Hematopoietic multipotent progenitor cell treated with erythropoietin and hydrocortisone succinate and interleukin-3 and kit ligand, for 15 days (in vitro differentiated cells): Measurements from ENCODE around the gene PPARA.

Experiments used
- DNase-seq: peaks from one replicate; pipeline ENCODE4 v3.0.0-alpha.2; 2015; ENCODE audit warnings: low spot score

The PPARA gene

DNA sequence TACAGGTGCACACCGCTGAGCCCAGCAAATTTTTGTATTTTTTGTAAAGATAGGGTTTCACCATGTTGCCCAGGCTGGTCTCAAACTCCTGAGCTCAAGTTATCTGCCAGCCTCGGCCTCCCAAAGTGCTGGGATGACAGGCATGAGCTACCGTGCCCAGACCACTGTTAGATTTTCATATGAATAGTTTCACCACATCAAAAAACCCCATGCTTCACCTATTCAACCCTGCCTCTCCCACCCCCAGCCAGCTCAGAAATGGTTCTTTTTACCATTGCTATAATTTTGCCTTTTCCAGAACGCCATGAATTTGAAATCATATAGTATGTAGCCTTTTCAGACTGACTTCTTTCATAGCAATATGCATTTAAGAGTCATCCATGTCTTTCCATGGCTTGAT, 61.9 kb downstream of the PPARA start:
- DNase-seq: no peak

DNA sequence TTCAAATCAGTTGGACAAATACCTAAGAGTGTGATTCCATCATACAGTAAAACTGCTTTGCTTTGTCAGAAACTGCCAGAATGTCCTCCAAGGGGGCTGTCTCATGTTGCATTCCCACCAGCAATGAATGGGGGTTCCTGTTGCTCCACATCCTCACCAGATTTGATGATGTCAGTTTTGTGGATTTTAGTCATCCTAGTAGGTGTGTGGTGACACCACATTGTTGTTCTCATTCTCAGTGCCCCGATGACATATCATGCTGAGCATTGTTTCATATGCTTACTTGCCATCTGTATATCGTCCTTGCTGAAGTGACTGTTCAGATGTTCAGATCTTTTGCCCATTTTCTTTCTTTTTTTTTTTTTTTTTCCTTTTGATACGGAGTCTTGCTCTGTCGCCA, 62.7 kb downstream of the PPARA start:
- no peak for DNase-seq

DNA sequence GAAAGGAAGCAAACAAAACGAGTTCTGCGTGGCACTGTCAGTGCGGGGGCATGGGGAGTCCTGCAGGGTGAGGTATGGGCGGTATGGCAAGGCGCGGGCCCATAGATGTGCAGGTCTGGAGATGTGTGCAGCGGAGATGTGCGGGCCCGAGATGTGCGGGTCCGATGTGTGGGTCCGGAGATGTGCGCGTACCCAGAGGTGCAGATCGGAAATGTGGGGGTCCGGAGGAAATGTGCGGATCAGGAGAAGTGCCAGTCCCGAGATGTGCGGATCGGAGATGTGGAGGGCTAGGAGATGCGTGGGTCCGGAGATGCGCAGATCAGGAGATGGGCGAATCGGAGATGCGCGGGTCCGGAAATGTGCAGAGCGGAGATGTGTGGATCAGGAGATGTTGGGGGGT, 63.8 kb downstream of the PPARA start:
- DNase-seq: no peak

DNA sequence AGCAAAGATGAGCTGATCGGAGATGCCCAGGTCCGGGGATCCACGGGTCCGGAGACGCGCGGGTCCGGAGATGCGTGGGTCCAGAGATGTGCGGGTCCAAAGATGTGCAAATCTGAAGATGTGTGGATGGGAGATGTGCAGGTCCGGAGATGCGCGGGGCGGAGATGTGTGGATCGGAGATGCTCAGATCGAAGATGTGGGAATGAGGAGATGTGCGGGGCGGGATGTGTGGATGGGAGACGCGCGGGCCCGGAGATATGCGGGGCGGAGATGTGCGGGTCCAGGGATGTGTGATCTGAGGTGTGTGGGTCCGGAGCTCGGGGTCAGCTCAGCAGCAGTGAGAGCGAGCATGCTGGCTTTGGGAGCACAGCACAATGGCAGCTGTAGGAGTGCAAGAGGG, 64.3 kb downstream of the PPARA start:
- DNase-seq: no peak

DNA sequence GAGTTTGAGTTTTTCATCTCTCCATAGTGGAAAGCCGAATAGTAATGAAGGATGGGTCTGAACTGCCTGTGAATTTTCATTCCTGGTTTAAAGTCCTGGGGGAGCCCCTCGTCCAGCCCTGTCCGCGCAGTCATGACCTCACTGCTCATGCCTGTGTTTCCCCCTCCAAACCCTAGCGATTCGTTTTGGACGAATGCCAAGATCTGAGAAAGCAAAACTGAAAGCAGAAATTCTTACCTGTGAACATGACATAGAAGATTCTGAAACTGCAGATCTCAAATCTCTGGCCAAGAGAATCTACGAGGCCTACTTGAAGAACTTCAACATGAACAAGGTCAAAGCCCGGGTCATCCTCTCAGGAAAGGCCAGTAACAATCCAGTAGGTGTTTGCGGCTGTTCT, 69.3 kb downstream of the PPARA start:
- peak; percentile 13 for DNase-seq

DNA sequence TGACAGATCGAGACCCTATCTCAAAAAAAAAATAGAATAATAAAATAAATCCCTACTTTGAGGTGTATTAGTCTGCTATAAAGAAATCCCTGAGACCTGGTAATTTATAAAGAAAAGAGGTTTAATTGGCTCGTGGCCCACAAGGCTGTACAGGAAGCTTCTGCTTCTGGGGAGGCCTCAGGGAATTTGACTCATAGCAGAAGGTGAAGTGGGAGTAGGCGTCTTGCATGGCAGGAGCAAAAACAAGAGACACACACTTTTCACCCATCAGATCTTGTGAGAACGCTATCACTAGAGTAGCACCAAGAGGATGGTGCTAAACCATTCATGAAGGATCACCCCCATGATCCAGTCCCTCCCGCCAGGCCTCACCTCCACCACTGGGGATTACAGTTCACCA, 70.6 kb downstream of the PPARA start:
- DNase-seq: no peak

DNA sequence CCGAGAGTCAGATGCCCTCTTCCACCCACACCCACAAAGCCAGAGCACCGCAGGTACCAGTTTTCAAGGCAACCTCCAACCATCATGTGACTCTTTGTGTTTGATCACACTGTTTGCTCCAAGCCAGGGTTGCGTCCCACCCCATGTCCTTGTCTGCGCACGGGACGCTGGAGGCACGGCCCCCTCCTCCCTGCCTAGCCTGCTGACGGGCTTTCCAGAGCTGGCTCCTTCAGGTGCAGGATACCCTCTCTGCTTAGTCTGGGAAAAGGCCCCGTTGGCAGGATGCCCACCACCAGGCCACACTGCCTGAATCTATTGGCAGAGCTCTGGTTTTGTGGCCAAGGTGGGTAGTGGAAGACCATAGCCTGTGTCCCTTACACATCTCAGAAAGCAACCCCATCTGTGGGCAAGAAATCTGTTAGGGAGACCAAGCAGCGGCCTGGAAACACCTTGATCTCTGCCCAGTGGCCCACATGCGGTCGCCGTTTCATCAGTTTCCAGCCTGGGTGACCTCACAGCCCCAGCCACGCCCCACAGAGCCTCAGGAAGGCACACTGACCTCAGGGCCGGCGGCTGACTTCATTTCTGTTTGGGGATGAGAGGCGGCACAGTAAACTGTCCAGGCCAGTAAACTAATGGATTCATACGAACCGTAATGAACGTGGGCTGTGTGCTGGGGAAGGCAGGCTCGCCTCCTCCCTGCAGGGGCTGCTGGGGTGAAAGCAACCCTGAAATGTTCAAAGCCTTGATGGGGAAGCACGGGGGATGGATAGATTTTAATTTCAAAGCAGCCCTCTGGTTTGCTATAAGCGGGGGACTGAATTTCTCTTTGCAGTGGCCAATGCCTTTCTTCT, 73.9 kb downstream of the PPARA start:
- DNase-seq: no peak

DNA sequence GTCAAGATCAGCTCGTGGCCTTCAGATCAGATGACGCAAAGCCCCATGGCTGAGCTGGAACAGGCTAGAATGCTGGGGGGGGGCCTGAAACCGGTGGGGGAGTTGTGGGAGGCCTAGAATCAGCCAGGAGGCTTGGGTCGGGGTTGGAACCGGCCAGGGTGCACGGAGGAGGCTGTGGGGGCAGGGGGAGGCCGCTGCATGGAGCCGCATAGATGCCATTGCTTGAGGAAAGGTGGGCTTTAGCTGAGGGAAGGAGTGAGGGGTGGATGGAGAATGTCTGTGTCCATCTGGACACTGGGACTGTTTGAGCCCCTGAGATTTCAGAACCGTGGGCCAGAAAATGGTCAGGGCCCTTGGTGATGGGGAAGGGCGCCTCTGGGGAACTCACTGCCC, 74.6 kb downstream of the PPARA start:
- no peak for DNase-seq

DNA sequence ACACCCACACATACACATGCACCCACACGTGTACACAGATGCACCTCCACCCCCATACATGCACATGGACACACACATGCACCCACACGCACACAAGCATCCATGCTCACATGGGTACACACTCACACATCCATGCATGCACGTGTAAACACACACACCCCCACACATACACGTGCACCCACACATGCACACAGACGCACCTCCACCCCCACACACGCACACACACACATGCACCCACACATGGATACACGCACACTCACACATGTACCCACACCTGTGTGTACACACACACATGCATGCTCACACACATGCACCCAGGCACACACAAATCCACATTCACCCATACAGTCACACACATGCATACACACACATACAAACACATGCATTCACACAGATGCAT, 75.3 kb downstream of the PPARA start:
- no peak for DNase-seq

DNA sequence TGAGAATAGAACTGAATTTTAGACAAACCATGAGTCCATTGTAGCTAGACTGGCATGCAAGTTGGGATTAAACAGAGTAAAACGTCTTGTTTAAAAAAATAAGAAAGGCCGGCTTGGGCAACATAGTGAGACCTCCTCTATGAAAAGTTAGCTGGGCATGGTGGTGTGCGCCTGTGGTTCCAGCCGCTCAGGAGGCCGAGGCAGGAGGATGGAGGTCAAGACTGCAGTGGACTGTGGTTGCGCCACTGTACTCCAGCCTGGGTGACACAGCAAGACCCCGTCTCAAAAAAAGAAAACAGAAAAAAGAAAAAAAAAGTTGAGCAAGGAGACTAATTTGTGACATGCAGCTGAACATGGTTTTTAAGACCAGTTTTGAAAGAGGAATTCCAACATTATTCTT, 76.3 kb downstream of the PPARA start:
- DNase-seq: no peak

DNA sequence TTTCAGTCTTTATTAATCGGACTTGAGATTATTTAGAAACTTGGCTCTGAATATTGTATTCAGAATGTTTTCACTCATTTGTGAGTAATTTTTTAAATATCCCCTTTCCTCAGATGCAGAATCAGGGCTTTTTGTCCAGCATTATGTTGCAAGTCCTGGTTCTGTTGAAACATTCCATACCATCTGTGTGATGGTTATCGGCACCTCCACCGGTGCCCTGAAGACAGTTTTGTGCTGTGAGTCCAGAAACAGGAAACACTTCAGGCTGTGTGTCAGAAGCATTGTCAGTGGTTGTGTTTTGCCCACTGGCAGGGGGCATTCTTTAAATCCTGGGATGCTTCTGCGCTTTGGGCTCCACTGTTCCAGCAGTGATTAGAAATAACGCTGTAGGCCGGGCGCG, 79.4 kb downstream of the PPARA start:
- no peak for DNase-seq

DNA sequence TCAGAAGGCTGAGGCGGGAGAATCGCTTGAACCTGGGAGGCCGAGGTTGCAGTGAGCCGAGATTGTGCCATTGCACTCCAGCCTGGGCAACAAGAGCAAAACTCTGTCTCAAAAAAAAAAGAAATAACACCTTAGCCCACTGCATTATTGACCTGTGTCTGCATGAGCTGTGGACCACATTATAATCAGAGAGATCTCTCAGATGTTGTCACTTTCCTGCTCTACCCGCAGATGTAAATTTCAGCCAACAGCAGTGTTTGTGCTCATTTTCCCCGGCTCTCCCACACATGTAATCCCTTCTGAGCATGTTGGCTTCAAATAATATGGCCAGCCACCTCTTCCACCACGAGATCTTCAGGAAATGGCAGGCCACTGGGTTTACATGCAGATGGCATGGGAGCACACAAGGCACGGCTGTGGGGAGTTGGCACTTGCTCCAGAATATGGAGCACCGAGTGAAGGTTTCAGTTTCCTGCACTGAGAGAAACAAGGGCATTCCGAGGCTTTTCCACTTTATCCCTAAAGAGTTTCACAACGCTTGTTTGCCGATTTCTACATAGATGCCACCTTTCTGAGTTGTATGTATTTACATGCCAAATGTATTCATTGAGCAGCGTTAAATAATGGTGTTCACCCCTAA, 80.1 kb downstream of the PPARA start:
- DNase-seq: no peak

DNA sequence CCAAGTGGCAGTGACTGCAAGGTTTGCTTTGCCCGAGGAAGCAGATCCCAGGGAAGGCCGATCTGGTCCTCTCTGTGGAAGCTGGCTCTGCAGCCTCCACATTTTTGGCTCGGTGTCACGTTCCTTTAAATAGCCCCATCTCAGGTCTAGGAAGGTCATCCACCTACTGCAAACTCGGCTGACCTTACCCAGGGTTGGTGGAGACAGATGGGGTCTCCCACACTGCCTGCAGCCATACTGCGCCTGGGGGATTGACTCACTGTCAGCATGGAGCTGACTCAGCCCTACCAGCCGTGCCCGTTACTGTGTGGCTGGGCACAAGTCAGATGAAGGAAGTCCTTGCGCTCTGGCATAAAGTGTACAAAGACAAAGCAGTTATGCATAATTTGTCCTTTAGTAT, 82.9 kb downstream of the PPARA start:
- DNase-seq: peak; percentile 53

DNA sequence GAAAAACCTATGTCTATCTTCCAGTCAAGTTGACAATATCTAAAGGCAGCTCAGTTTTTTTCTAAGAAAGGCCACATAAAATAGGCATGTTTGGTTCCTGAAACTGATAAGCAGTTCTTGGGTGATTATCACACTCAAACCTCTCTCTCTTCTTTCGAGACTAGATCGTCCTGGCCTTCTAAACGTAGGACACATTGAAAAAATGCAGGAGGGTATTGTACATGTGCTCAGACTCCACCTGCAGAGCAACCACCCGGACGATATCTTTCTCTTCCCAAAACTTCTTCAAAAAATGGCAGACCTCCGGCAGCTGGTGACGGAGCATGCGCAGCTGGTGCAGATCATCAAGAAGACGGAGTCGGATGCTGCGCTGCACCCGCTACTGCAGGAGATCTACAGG, 84.6 kb downstream of the PPARA start:
- peak; percentile 67 for DNase-seq

DNA sequence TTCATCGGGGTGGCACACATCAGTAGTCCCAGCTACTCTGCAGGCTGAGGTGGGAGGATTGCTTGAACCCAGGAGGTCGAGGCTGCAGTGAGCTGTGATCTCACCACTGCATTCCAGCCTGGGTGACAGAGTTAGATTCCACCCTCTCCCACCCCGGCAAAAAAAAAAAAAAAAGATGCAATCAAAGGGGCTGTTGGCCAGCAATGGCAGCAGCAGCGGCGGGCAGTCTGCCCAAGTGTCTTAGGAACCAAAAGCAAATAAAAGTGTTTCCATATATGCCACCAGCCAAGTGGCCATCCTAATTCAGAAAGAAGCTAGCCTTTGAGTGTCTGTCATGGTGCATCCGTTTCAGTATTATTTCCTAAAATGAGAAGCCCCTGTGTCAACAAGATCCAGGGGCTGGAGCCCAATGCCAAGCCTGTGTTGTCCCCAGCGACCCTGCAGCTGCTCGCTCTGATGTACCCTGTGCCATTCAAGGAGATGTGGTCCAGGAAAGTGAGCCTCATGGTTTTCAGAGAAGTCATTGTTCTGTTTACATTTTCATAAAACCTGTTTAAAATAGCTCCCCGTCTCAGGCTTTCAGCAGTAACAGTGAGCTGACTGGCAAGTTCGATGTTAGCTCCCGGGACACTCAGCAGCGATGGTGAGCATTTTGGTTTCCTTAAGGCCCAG, 87.3 kb downstream of the PPARA start:
- DNase-seq: no peak

DNA sequence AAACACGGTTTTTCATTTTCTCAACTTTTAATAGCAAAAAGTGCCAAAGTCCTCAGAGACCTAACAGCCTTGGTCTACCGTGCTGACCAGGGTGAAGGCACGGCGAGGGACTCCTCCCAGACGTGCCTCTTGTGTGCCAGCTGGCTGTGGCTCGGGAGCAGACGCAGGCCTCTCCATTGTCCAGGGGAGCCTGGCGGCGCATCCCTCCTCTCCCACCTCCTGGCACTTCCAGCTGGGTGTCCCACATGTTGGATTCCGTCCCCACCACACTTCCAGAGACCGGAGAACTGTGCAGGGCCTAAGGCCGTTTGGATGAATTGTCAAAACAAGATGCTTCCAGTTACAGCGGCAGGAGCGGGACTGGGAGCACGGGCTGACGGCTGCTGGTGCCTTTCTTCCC, 88.2 kb downstream of the PPARA start:
- DNase-seq: no peak

DNA sequence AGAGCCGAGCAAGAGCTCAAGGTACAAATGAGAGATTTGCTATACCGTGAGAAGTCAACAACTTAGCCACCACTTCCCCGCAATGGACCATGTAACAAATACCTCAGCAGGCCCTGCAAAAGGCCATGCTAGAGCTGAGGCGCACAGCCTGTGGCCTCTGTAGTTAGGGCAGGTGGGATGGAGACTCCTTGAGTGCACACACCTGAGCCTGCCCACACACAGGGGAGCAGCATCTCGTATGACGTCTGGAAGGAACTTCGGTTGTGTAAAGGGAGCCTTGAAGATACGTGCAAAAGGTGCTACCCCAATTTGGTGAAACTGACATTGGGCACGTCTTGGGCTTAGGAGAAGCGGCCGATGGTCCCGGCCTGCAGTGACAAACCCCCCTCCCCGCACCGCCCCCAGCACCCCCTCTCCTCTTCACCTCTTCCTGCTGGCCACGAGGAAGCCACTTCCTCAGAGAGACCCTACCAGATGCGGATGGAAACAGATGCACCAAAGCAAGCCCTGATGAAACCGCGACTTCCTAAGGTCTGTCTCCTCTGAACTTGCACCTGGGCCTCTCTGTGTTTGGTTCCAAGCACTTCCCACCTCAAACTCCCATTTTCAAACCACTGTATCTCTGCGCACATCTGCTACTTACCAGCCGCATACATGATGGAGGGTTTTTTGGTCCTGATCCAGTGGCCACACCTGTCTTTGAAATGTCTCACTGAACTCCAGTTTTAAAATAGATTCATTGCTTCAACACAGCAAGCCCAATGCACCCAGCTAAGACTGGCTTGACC, 89.1 kb downstream of the PPARA start:
- DNase-seq: peak; percentile 80

DNA sequence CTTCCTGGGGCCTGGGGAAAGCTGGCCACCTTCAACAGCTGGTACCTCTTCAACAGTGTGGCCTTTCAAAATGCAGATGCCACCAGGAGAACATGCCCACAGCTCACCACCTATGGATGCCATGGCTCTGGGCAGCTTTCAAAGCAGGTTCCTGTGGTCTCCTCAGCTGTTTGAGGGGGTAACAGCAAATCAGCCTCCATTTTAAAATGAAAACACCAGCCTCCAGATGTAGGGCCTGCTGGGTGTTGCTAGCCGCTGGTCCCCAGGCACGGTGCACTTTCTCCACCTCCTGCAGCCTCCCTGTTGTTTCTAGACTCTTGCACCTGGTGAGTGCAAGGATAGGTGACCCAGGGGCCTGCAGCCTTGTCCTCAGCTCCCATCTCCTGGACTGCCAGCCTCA, 89.7 kb downstream of the PPARA start:
- no peak for DNase-seq

DNA sequence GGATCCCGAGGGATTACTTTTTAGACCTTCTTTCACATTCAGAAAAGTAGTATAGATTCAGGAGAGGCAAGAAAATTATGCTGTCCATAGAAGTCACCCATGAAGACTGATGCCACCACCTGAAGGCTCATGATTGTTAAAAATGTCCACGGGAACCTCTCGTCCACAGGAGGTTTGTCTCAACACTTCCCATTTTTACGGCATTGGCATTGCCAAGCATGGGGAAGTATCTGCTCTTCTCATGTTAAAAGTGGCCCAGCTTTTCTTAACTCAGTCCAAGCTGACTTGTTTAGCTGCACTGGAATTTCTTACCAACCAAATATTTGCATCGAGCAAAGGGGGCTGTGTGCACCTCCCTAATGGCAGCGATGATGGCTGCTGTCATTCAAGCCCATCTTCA, 90.2 kb downstream of the PPARA start:
- peak; percentile 31 for DNase-seq

DNA sequence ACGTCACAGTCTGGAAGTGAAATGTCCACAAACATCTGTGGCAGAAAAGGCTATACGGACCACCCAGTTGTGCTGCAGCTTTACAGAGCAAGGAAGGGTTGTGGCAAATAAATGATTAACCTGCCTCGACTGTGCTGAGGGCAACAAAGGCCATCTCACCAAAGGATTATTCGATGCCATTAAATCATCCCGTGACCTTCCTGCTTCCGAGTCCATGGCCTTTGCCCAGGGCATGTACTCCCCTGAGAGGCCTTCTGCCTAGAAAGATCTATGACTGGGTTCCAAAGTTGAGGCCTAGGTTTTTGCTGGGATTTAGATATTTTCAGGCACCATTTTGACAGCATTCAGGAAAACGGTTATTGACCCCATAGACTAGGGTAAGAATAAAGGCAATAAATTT, 90.6 kb downstream of the PPARA start:
- no peak for DNase-seq

DNA sequence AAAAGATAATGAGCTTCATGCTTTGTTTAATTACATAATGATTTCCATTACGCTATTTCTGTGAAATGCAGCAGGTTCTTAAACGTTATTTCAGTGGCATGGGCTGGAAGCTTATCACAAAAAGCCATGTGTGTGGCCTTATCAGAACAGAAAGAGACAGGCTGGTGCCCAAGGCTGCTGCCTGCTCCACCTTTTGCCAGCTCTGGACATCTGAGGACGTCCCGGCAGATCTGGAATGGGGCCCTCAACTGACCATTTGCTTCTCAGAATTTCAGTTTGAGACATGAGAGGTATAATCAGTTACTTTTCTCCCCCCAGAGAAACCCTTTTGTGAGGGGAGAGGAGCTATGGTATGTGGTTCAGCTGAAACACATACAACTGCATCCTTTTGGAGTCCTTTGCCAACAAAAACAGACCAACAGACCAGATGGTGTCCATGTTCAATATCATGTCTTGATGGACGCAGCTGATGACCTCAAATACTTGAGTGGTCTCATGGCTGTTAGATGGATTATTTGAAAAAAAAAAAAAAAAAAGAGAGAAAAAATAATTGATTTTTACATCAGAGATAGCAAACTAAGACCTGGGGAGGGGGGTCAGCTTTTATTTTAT, 91.2 kb downstream of the PPARA start:
- peak; percentile 92 for DNase-seq

DNA sequence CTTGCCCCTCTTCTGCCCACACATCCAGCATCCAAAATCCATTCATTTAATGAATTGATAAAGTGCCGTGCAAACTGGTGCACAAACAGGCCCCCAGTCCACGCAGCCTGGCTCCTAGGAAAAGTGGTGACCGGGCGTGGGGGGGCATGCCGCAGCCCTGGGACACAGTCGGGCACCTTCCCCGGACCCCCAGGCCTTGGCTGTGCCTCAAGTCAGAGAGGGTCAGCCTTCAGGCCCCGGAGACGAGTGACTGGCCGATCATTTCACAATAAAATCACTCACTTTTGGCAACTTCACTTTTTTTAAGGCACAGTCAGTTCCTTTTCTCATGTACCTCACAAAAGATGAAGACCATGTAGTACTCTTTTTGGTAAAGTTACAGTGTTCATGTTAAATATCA, 91.8 kb downstream of the PPARA start:
- DNase-seq: no peak
